Measurements from ENCODE around the gene CTDNEP1.

CTDNEP1 gene

GRCh38 chr17:7258731-7259554 lies 7.4 kb upstream of the CTDNEP1 start:
- H3K4me1 ChIP-seq (ENCODE audit: control insufficient read depth, insufficient read depth, low read length), result peaks cover 9% of the 10 kb centered on the region
- 96 to 97% methylated on average over 7 of the region's 7 CpGs for WGBS, 2 experiments
- H3K9me3 ChIP-seq (ENCODE audit: control insufficient read depth, low read length), result no peaks in the 10 kb centered on the region
- no peak overlapping the region for H3K4me3 ChIP-seq (ENCODE audit: insufficient read depth, low read depth, low read length)
- peaks cover 18% of the 10 kb centered on the region for H3K36me3 ChIP-seq (ENCODE audit: control insufficient read depth, insufficient read depth, low read length)
- peaks cover 41% of the 10 kb centered on the region for H3K27me3 ChIP-seq (ENCODE audit: control insufficient read depth, insufficient read depth, low read length, poor library complexity, severe bottlenecking)
- H3K27ac ChIP-seq (ENCODE audit: insufficient read depth, low read depth, low read length, poor library complexity, severe bottlenecking), result no peak overlapping the region

- H3K9me3 ChIP-seq (ENCODE audit: control insufficient read depth, low read length), result no peaks in the 10 kb centered on the region
- H3K27ac ChIP-seq (ENCODE audit: insufficient read depth, low read depth, low read length, poor library complexity, severe bottlenecking), result no peak overlapping the region
- WGBS, 2 experiments, result 94 to 95% methylated on average over 8 of the region's 8 CpGs
- H3K36me3 ChIP-seq (ENCODE audit: control insufficient read depth, insufficient read depth, low read length), result peaks cover 18% of the 10 kb centered on the region
- H3K4me1 ChIP-seq (ENCODE audit: control insufficient read depth, insufficient read depth, low read length), result peaks cover 4% of the 10 kb centered on the region
- H3K27me3 ChIP-seq (ENCODE audit: control insufficient read depth, insufficient read depth, low read length, poor library complexity, severe bottlenecking), result peaks cover 21% of the 10 kb centered on the region
- no peak overlapping the region for H3K4me3 ChIP-seq (ENCODE audit: insufficient read depth, low read depth, low read length)
These were observed 5.4 kb upstream of the CTDNEP1 start for GRCh38 chr17:7256766-7257456.

DNA sequence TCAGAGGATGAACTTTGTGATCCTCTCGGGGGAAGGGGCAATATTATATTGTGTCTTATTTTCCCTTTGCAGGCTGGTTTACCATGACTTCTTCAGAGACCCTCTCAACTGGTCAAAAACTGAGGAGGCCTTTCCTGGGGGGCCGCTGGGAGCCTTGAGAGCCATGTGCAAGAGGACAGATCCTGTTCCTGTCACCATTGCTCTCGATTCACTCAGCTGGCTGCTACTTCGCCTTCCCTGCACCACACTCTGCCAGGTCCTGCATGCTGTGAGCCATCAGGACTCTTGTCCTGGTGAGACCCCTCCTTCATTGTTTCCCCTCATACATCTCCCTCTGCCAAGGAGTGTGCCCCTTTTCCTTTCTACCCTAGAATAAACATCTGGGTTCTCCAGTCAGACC lies 3.0 kb upstream of the CTDNEP1 start:
- WGBS, 2 experiments, result 97 to 98% methylated on average over 4 of the region's 4 CpGs
- H3K27ac ChIP-seq (ENCODE audit: insufficient read depth, low read depth, low read length, poor library complexity, severe bottlenecking), result no peak overlapping the region
- H3K36me3 ChIP-seq (ENCODE audit: control insufficient read depth, insufficient read depth, low read length), result peaks cover 18% of the 10 kb centered on the region

GRCh38 chr17:7253082-7253481 lies 1.5 kb upstream of the CTDNEP1 start:
- 89 to 90% methylated on average over 5 of the region's 5 CpGs for WGBS, 2 experiments
- no peak overlapping the region for H3K27ac ChIP-seq (ENCODE audit: insufficient read depth, low read depth, low read length, poor library complexity, severe bottlenecking)
- peaks cover 18% of the 10 kb centered on the region for H3K36me3 ChIP-seq (ENCODE audit: control insufficient read depth, insufficient read depth, low read length)
- peak overlapping the region; percentile 91 for H3K4me3 ChIP-seq (ENCODE audit: insufficient read depth, low read depth, low read length)
- H3K4me1 ChIP-seq (ENCODE audit: control insufficient read depth, insufficient read depth, low read length), result peaks cover 20% of the 10 kb centered on the region
- H3K27me3 ChIP-seq (ENCODE audit: control insufficient read depth, insufficient read depth, low read length, poor library complexity, severe bottlenecking), result no peaks in the 10 kb centered on the region
- no peaks in the 10 kb centered on the region for H3K9me3 ChIP-seq (ENCODE audit: control insufficient read depth, low read length)

More for the DNA sequence above, 3.0 kb upstream of the CTDNEP1 start:
- no peaks in the 10 kb centered on the region for H3K9me3 ChIP-seq (ENCODE audit: control insufficient read depth, low read length)
- no peaks in the 10 kb centered on the region for H3K27me3 ChIP-seq (ENCODE audit: control insufficient read depth, insufficient read depth, low read length, poor library complexity, severe bottlenecking)
- peaks cover 12% of the 10 kb centered on the region for H3K4me1 ChIP-seq (ENCODE audit: control insufficient read depth, insufficient read depth, low read length)
- H3K4me3 ChIP-seq (ENCODE audit: insufficient read depth, low read depth, low read length), result no peak overlapping the region

DNA sequence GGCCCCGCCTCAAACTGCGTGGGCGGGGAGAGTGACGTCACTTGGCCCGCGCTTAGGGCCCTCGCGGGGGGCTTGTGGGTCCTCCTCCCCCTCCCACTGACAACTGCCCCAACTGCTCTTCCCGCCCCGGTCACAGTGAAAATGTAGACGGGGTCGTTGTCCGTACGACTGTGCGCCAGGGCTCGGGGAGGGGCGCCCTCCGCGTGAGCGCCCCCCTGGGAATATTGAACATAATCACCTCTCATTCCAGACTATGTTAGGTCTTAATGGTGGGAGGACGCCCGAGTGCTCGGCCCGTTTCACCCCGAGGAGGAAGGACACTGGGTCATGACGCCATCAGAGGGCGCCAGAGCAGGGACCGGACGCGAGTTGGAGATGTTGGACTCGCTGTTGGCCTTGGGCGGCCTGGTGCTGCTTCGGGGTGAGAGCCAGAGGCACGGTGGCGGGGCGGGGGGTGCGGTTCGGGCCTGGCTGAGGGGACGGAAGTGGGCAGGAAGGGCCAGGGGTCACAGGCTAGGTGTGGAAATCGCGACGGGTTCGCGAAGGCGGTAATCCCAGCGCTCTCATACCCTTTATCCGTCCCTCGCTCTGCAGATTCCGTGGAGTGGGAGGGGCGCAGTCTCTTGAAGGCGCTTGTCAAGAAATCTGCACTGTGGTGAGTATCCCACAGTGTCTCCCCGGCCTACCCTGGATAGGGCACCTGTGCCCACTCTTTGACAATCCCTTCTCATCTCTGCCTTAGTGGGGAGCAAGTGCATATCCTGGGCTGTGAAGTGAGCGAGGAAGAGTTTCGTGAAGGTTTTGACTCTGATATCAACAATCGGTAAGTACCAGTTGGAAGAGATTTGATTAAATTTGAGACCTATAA lies 876 bp upstream of the CTDNEP1 start, which contains the start of gene ELP5:
ELP5 (plus strand) TSS at position 40 of the 868 bp plus-strand sequence; CDS start at position 376, 336 bp downstream.
- Histone ChIP-seq H3K4me3 (ENCODE audit: insufficient read depth, low read depth, low read length) (peak within 1 kb of the TSS; percentile 91), H3K9me3 (ENCODE audit: control insufficient read depth, low read length) (no peaks in the 10 kb centered on the region), H3K36me3 (ENCODE audit: control insufficient read depth, insufficient read depth, low read length) (peaks cover 18% of the 10 kb centered on the region), H3K4me1 (ENCODE audit: control insufficient read depth, insufficient read depth, low read length) (peaks cover 20% of the 10 kb centered on the region), H3K27me3 (ENCODE audit: control insufficient read depth, insufficient read depth, low read length, poor library complexity, severe bottlenecking) (no peaks in the 10 kb centered on the region), H3K27ac (ENCODE audit: insufficient read depth, low read depth, low read length, poor library complexity, severe bottlenecking) (peak within 1 kb of the TSS; percentile 99)
- 2% methylated on average over 55 of the region's 55 CpGs for WGBS, 2 experiments

GRCh38 chr17:7250695-7251627 lies 573 bp downstream of the CTDNEP1 start:
- peak overlapping the region; percentile 91 for H3K4me3 ChIP-seq (ENCODE audit: insufficient read depth, low read depth, low read length)
- H3K36me3 ChIP-seq (ENCODE audit: control insufficient read depth, insufficient read depth, low read length), result peaks cover 16% of the 10 kb centered on the region
- peaks cover 20% of the 10 kb centered on the region for H3K4me1 ChIP-seq (ENCODE audit: control insufficient read depth, insufficient read depth, low read length)
- no peaks in the 10 kb centered on the region for H3K9me3 ChIP-seq (ENCODE audit: control insufficient read depth, low read length)
- no peaks in the 10 kb centered on the region for H3K27me3 ChIP-seq (ENCODE audit: control insufficient read depth, insufficient read depth, low read length, poor library complexity, severe bottlenecking)
- WGBS, 2 experiments, result 1% methylated on average over 55 of the region's 55 CpGs
- H3K27ac ChIP-seq (ENCODE audit: insufficient read depth, low read depth, low read length, poor library complexity, severe bottlenecking), result peak overlapping the region; percentile 69

DNA sequence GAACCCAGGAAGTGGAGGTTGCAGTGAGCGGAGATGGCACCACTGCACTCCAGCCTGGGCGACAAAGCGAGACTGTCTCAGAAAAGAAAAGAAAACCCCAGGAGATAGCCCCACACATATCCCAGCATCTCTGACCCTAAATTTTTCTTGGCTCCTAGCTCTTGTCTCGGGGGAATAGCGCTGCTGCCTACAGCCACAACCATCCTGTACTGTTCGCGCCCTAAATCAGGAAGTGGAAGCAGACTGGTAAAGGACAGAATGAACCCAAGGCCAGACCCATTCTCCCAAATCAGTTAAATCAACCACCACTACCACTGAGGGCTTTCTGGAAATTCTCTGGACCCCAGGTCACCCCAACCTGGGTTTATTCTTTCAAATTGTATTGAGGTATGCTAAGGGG lies 1.7 kb downstream of the CTDNEP1 start:
- Histone ChIP-seq H3K36me3 (ENCODE audit: control insufficient read depth, insufficient read depth, low read length) (peaks cover 19% of the 10 kb centered on the region), H3K4me3 (ENCODE audit: insufficient read depth, low read depth, low read length) (peak overlapping the region; percentile 91), H3K4me1 (ENCODE audit: control insufficient read depth, insufficient read depth, low read length) (peaks cover 20% of the 10 kb centered on the region), H3K27me3 (ENCODE audit: control insufficient read depth, insufficient read depth, low read length, poor library complexity, severe bottlenecking) (no peaks in the 10 kb centered on the region), H3K27ac (ENCODE audit: insufficient read depth, low read depth, low read length, poor library complexity, severe bottlenecking) (no peak overlapping the region), H3K9me3 (ENCODE audit: control insufficient read depth, low read length) (no peaks in the 10 kb centered on the region)
- 93 to 97% methylated on average over 7 of the region's 7 CpGs for WGBS, 2 experiments

DNA sequence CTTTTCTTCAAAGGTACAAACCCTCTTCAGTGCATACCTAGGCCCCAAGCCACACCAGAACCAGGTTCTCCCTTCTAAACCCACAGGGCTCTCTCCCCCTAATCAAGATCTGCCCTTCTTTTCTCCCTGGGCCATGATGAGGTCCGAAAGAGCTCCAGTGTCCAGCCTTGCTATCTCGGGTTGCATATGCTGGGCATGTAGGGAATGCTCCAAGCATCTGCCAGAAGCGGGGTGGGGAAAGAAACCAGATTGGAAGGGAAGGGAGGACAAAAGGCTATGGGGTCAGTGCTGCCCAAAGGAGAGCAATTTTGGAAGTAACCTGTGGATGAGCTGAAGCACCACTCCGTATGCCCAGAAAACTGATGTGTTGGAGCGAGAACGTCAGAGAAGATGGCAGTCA lies 2.3 kb downstream of the CTDNEP1 start:
- H3K36me3 ChIP-seq (ENCODE audit: control insufficient read depth, insufficient read depth, low read length), result peaks cover 20% of the 10 kb centered on the region
- H3K27me3 ChIP-seq (ENCODE audit: control insufficient read depth, insufficient read depth, low read length, poor library complexity, severe bottlenecking), result no peaks in the 10 kb centered on the region
- 93 to 95% methylated on average over 6 of the region's 6 CpGs for WGBS, 2 experiments
- H3K9me3 ChIP-seq (ENCODE audit: control insufficient read depth, low read length), result no peaks in the 10 kb centered on the region
- peaks cover 20% of the 10 kb centered on the region for H3K4me1 ChIP-seq (ENCODE audit: control insufficient read depth, insufficient read depth, low read length)
- no peak overlapping the region for H3K4me3 ChIP-seq (ENCODE audit: insufficient read depth, low read depth, low read length)
- H3K27ac ChIP-seq (ENCODE audit: insufficient read depth, low read depth, low read length, poor library complexity, severe bottlenecking), result no peak overlapping the region

DNA sequence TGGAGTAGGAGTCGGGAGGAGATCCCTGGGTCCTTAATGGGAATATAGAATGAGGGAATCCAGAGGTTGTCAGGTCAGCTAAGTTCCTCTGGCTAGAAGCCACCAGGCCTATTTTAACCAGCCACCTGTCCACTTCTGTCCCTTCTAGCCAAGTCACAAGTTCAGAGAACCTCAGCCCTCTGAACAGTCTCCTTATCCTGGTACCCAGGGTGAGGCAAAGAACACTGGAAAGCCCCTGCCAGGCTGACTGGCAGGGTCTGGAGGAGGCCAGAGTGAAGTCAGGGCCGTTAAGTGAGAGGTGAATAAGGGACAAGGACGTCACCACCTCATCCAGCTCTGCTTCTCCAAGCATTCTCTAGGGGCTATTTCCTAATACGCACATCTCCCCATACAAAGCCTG lies 2.7 kb downstream of the CTDNEP1 start:
- Histone ChIP-seq H3K36me3 (ENCODE audit: control insufficient read depth, insufficient read depth, low read length) (peaks cover 18% of the 10 kb centered on the region), H3K4me3 (ENCODE audit: insufficient read depth, low read depth, low read length) (no peak overlapping the region), H3K4me1 (ENCODE audit: control insufficient read depth, insufficient read depth, low read length) (peaks cover 20% of the 10 kb centered on the region), H3K9me3 (ENCODE audit: control insufficient read depth, low read length) (no peaks in the 10 kb centered on the region), H3K27me3 (ENCODE audit: control insufficient read depth, insufficient read depth, low read length, poor library complexity, severe bottlenecking) (no peaks in the 10 kb centered on the region), H3K27ac (ENCODE audit: insufficient read depth, low read depth, low read length, poor library complexity, severe bottlenecking) (no peak overlapping the region)
- WGBS, 2 experiments, result 94 to 96% methylated on average over 4 of the region's 4 CpGs

Data from ectodermal cell (in vitro differentiated cells).